Upper lobe of left lung (tissue), 6 donors: Measurements from ENCODE around the gene CHST11. TPM values are rescaled to one million over a fixed set of nuclear protein-coding genes. Genes with fewer than 3 reads are reported as not detected.

ENCODE experiments used
- ATAC-seq, 2 donors: fragments of 200-7000 bp; cut with Tn5 transposase; one replicate each; pipeline ENCODE4 v1.9.1; 2022; ENCODE audit warnings: mild to moderate bottlenecking in 2 of 2, moderate library complexity in 2 of 2; ENCODE audit not compliant: low FRiP score in 2 of 2
- DNase-seq, 2 donors: peaks; one replicate each; pipeline ENCODE4 v3.0.0-alpha.2; 2019 to 2020
- H3K27ac ChIP-seq, 4 donors: fragments of 200-600 bp; sonication (generic); one replicate each; pipeline ENCODE4 v1.5.1; 2016 to 2019
- H3K27me3 ChIP-seq, 4 donors: fragments of 200-600 bp; sonication (generic); one replicate each; pipeline ENCODE4 v1.5.1; 2017 to 2019
- H3K36me3 ChIP-seq, 4 donors: fragments of 200-600 bp; sonication (generic); one replicate each; pipeline ENCODE4 v1.5.1; 2016 to 2019
- H3K4me1 ChIP-seq, 4 donors: fragments of 200-600 bp; sonication (generic); one replicate each; pipeline ENCODE4 v1.5.1; 2018 to 2019
- H3K4me3 ChIP-seq, 4 donors: fragments of 200-600 bp; sonication (generic); one replicate each; pipeline ENCODE4 v1.5.1; 2017 to 2019; ENCODE audit warnings: mild to moderate bottlenecking in 2 of 4, moderate library complexity in 1 of 4
- H3K9me3 ChIP-seq, 4 donors: fragments of 200-600 bp; sonication (generic); one replicate each; pipeline ENCODE4 v1.5.1; 2018 to 2019
- CTCF ChIP-seq, 6 experiments: fragments of 450-650 bp in 4 of 6; fragments of 200-600 bp in 2 of 6; sonication (generic) in 2 of 6; IDR thresholded peaks; one replicate each; pipeline ENCODE4 v1.5.1; 2016 to 2019; ENCODE audit warnings: antibody characterized with exemption in 6 of 6
- EP300 ChIP-seq, 4 donors: sonication (generic); formaldehyde crosslinking; IDR thresholded peaks; one replicate each; pipeline ENCODE4 v1.5.1; 2017; ENCODE audit warnings: antibody characterized with exemption in 4 of 4, control low read depth in 2 of 4
- POLR2A ChIP-seq, 4 donors: fragments of 450-650 bp; IDR thresholded peaks; one replicate each; pipeline ENCODE4 v1.5.1; 2016 to 2017; ENCODE audit warnings: antibody characterized with exemption in 4 of 4, mild to moderate bottlenecking in 2 of 4
- POLR2AphosphoS5 ChIP-seq, 2 donors: sonication (generic); formaldehyde crosslinking; IDR thresholded peaks; one replicate each; pipeline ENCODE4 v1.5.1; 2017; ENCODE audit warnings: antibody characterized with exemption in 2 of 2
- WGBS, 2 donors: methylation state at CpG; one replicate each; pipeline ENCODE4 v1.1.5; 2017 to 2018; 5-methylcytosine and 5-hydroxymethylcytosine counted together
- total RNA-seq, 6 donors: library from RNA; depleted of rRNA in 4 of 6; stranded (reverse); fragments of >200 nt in 4 of 6; gene quantifications; one replicate each; pipeline versions ENCODE4 v1.1.0 to v1.2.1, GENCODE V29; 2016 to 2021
- donor health status: DM: no; HTN: no; CAD: no; lungs with moderate emphysema.
- donor health status: DM: no; HTN: yes; CAD: no; lungs with severe emphysema.

Gene CHST11
- total RNA-seq, 6 donors from 2014 or later = 40.4 to 234 (median 58.4) TPM

GRCh38 chr12:104737791-104738301 lies 281.1 kb downstream of the CHST11 start:
- H3K27me3 ChIP-seq = no peaks in the 10 kb centered on the region
- H3K27ac ChIP-seq = no peak overlapping the region
- ATAC-seq (no peak), DNase-seq (no peak)
- TF ChIP-seq EP300 (IDR thresholded peaks at IDR 0.05) (no peak), CTCF (IDR thresholded peaks at IDR 0.05) (no peak)
- peaks cover 39 to 83% (median 47%) of the 10 kb centered on the region in 4 donors for H3K4me1 ChIP-seq
- H3K36me3 ChIP-seq = no peaks in the 10 kb centered on the region
- 82 to 86% methylated on average over 13 of the region's 13 CpGs for WGBS, 2 donors
- H3K4me3 ChIP-seq = no peak overlapping the region
- H3K9me3 ChIP-seq = no peaks in the 10 kb centered on the region

GRCh38 chr12:104738331-104738730 lies 281.6 kb downstream of the CHST11 start:
- H3K4me3 ChIP-seq = no peak overlapping the region
- peak in 1 of 2 donors; percentile 66 for DNase-seq
- TF ChIP-seq CTCF (IDR thresholded peaks at IDR 0.05) (no peak), POLR2A (IDR thresholded peaks at IDR 0.05) (no peak), POLR2AphosphoS5 (IDR thresholded peaks at IDR 0.05) (no peak), EP300 (IDR thresholded peaks at IDR 0.05) (no peak)
- H3K4me1 ChIP-seq = peaks cover 40 to 83% (median 48%) of the 10 kb centered on the region in 4 donors
- H3K9me3 ChIP-seq = no peaks in the 10 kb centered on the region
- WGBS, 2 donors = 66% methylated on average over 7 to 8 of the region's 8 CpGs
- H3K27me3 ChIP-seq = no peaks in the 10 kb centered on the region
- H3K36me3 ChIP-seq = no peaks in the 10 kb centered on the region
- H3K27ac ChIP-seq = peak overlapping the region in 1 of 4 donors; percentile 46
- ATAC-seq = no peak

GRCh38 chr12:104738776-104739642 lies 282.3 kb downstream of the CHST11 start:
- 91 to 92% methylated on average over 10 to 14 of the region's 14 CpGs for WGBS, 2 donors
- H3K27ac ChIP-seq = peak overlapping the region in 1 of 4 donors; percentile 46
- no peaks in the 10 kb centered on the region for H3K36me3 ChIP-seq
- ATAC-seq (no peak), DNase-seq (peak in 1 of 2 donors; percentile 39)
- no peak overlapping the region for H3K4me3 ChIP-seq
- H3K4me1 ChIP-seq = peaks cover 36 to 76% (median 46%) of the 10 kb centered on the region in 4 donors
- no peak for TF ChIP-seq CTCF (IDR thresholded peaks at IDR 0.05)
- no peak for TF ChIP-seq POLR2A (IDR thresholded peaks at IDR 0.05)
- TF ChIP-seq EP300 (IDR thresholded peaks at IDR 0.05) = no peak
- TF ChIP-seq POLR2AphosphoS5 (IDR thresholded peaks at IDR 0.05) = no peak
- H3K27me3 ChIP-seq = no peaks in the 10 kb centered on the region
- H3K9me3 ChIP-seq = no peaks in the 10 kb centered on the region

GRCh38 chr12:104740668-104741067 lies 283.9 kb downstream of the CHST11 start:
- H3K9me3 ChIP-seq = no peaks in the 10 kb centered on the region
- 36 to 45% methylated on average over 6 of the region's 6 CpGs for WGBS, 2 donors
- H3K27ac ChIP-seq = peak overlapping the region; percentile 7 to 54 (median 34)

More at GRCh38 chr12:104740668-104741067, 283.9 kb downstream of the CHST11 start:
- H3K36me3 ChIP-seq = no peaks in the 10 kb centered on the region
- TF ChIP-seq EP300 (IDR thresholded peaks at IDR 0.05) = no peak
- TF ChIP-seq POLR2A (IDR thresholded peaks at IDR 0.05) = no peak
- peak in 1 of 2 donors; percentile 34 for TF ChIP-seq POLR2AphosphoS5 (IDR thresholded peaks at IDR 0.05)
- TF ChIP-seq CTCF (IDR thresholded peaks at IDR 0.05) = no peak
- peaks cover 34 to 61% (median 38%) of the 10 kb centered on the region in 4 donors for H3K4me1 ChIP-seq
- DNase-seq (peak in 1 of 2 donors; percentile 64), ATAC-seq (peak in 1 of 2 donors; percentile 77)
- no peaks in the 10 kb centered on the region for H3K27me3 ChIP-seq
- no peak overlapping the region for H3K4me3 ChIP-seq
